DOHH2 (cell line): ENCODE measurements around the gene SLC35F1.

Experiments used
- H3F3A ChIP-seq: fragments of 200-600 bp; sonication (generic), shearing (Covaris generic); 2 replicates; pipeline ENCODE4 v1.6.0; 2016; ENCODE audit warnings: antibody characterized with exemption, mild to moderate bottlenecking; ENCODE audit not compliant: control insufficient read depth, insufficient read depth
- H3K27ac ChIP-seq: fragments of 200-600 bp; sonication (generic); 2 replicates; pipeline ENCODE4 v1.5.1; 2014; ENCODE audit warnings: low read depth, mild to moderate bottlenecking, low read length, moderate library complexity
- H3K27me3 ChIP-seq: fragments of 200-600 bp; sonication (generic); 2 replicates; pipeline ENCODE4 v1.6.1; 2014; ENCODE audit warnings: mild to moderate bottlenecking, low read length, mixed read lengths; ENCODE audit not compliant: control insufficient read depth
- H3K36me3 ChIP-seq: fragments of 200-600 bp; sonication (generic); 2 replicates; pipeline ENCODE4 v1.6.1; 2014; ENCODE audit warnings: mild to moderate bottlenecking, low read length, moderate library complexity, mixed read lengths; ENCODE audit not compliant: control insufficient read depth
- H3K4me1 ChIP-seq: fragments of 200-600 bp; sonication (generic); 2 replicates; pipeline ENCODE4 v1.6.1; 2014; ENCODE audit warnings: mild to moderate bottlenecking, low read length, mixed read lengths; ENCODE audit not compliant: control insufficient read depth
- H3K4me2 ChIP-seq: fragments of 200-600 bp; sonication (generic); 2 replicates; pipeline ENCODE4 v1.6.0; 2014; ENCODE audit warnings: mild to moderate bottlenecking, low read length, moderate library complexity
- H3K4me3 ChIP-seq: fragments of 200-600 bp; sonication (generic); 2 replicates; pipeline ENCODE4 v1.5.1; 2014; ENCODE audit warnings: mild to moderate bottlenecking, low read length, mixed read lengths
- H3K79me2 ChIP-seq: fragments of 200-600 bp; sonication (generic); 2 replicates; pipeline ENCODE4 v1.6.1; 2014; ENCODE audit warnings: mild to moderate bottlenecking, low read length, mixed read lengths; ENCODE audit not compliant: control insufficient read depth
- H3K9me2 ChIP-seq: fragments of 200-600 bp; sonication (generic); replicated peaks from 2 replicates; pipeline ENCODE4 v1.6.1; 2014; ENCODE audit warnings: mild to moderate bottlenecking, low read length, mixed read lengths; ENCODE audit not compliant: control insufficient read depth
- H3K9me3 ChIP-seq: fragments of 200-600 bp; sonication (generic); 2 replicates; pipeline ENCODE4 v1.6.1; 2014; ENCODE audit warnings: antibody characterized with exemption, low read length, mixed read lengths; ENCODE audit not compliant: control insufficient read depth, insufficient read depth
- H4K20me1 ChIP-seq: fragments of 200-600 bp; sonication (generic); 2 replicates; pipeline ENCODE4 v1.6.0; 2014; ENCODE audit warnings: low read depth, mild to moderate bottlenecking, antibody characterized with exemption, low read length, moderate library complexity; ENCODE audit not compliant: control insufficient read depth, insufficient read depth
- CTCF ChIP-seq: fragments of 200-600 bp; sonication (generic); IDR thresholded peaks from one replicate; pipeline ENCODE4 v1.5.1; 2014; ENCODE audit warnings: antibody characterized with exemption, mild to moderate bottlenecking, low read depth, low read length; ENCODE audit not compliant: poor library complexity, severe bottlenecking
- EZH2phosphoT487 ChIP-seq: fragments of 200-600 bp; sonication (generic); IDR thresholded peaks from 2 replicates; pipeline ENCODE4 v1.6.1; 2017; ENCODE audit warnings: borderline replicate concordance, mild to moderate bottlenecking, antibody characterized with exemption, low read length, moderate library complexity, mixed read lengths

The SLC35F1 gene

GRCh38 chr6:117924690-117925089, 17.6 kb downstream of the SLC35F1 start:
- Histone ChIP-seq H3K4me3 (no peak overlapping the region), H3K27ac (no peak overlapping the region), H3K9me3 (peaks cover 12% of the 10 kb centered on the region; the same call in 1 of the 2 replicates), H3K4me1 (no peaks in the 10 kb centered on the region), H3K9me2 (no peaks in the 10 kb centered on the region), H3F3A (peaks cover 8% of the 10 kb centered on the region; the same call in 1 of the 2 replicates), H3K36me3 (no peaks in the 10 kb centered on the region), H4K20me1 (no peaks in the 10 kb centered on the region), H3K4me2 (no peak overlapping the region), H3K79me2 (no peaks in the 10 kb centered on the region), H3K27me3 (no peaks in the 10 kb centered on the region)
- TF ChIP-seq EZH2phosphoT487 = no peak
- TF ChIP-seq CTCF = no peak

- H3K9me3 ChIP-seq = peaks cover 12% of the 10 kb centered on the region; the same call in 1 of the 2 replicates
- no peaks in the 10 kb centered on the region for H3K9me2 ChIP-seq
- no peaks in the 10 kb centered on the region for H3K36me3 ChIP-seq
- no peaks in the 10 kb centered on the region for H3K4me1 ChIP-seq
- H3K27ac ChIP-seq = no peak overlapping the region
- no peaks in the 10 kb centered on the region for H3K79me2 ChIP-seq
- TF ChIP-seq CTCF (no peak), EZH2phosphoT487 (no peak)
- peaks cover 8% of the 10 kb centered on the region; the same call in 1 of the 2 replicates for H3F3A ChIP-seq
- H3K27me3 ChIP-seq = no peaks in the 10 kb centered on the region
- H3K4me3 ChIP-seq = no peak overlapping the region
- H4K20me1 ChIP-seq = no peaks in the 10 kb centered on the region
- H3K4me2 ChIP-seq = no peak overlapping the region
These were observed 20.8 kb downstream of the SLC35F1 start for GRCh38 chr6:117927866-117928265.

- H3K4me2 ChIP-seq = no peak overlapping the region
- peaks cover under 1% of the 10 kb centered on the region; the same call in 1 of the 2 replicates for H3F3A ChIP-seq
- no peaks in the 10 kb centered on the region for H3K79me2 ChIP-seq
- H3K36me3 ChIP-seq = no peaks in the 10 kb centered on the region
- H3K4me3 ChIP-seq = no peak overlapping the region
- no peaks in the 10 kb centered on the region for H3K4me1 ChIP-seq
- H4K20me1 ChIP-seq = no peaks in the 10 kb centered on the region
- H3K27ac ChIP-seq = no peak overlapping the region
- no peaks in the 10 kb centered on the region for H3K27me3 ChIP-seq
- TF ChIP-seq EZH2phosphoT487 = no peak
- TF ChIP-seq CTCF = no peak
- H3K9me2 ChIP-seq = no peaks in the 10 kb centered on the region
- H3K9me3 ChIP-seq = peaks cover 10% of the 10 kb centered on the region; the same call in 1 of the 2 replicates
These were observed 21.8 kb downstream of the SLC35F1 start for GRCh38 chr6:117928833-117929232.
